OCI-LY3 (cell line): ENCODE results near the gene OCEL1.

Experiments
- H2AFZ ChIP-seq: fragments of 200-600, 300-600 bp; shearing (Covaris generic); 2 replicates; pipeline ENCODE4 v1.6.0; 2014; ENCODE audit warnings: antibody characterized with exemption, low read depth, low read length
- H3K27ac ChIP-seq: fragments of 200-600, 300-600 bp; sonication (generic); 2 replicates; pipeline ENCODE4 v1.5.1; 2014; ENCODE audit warnings: mild to moderate bottlenecking, low read length, moderate library complexity, mixed read lengths
- H3K27me3 ChIP-seq: fragments of 200-600, 300-600 bp; sonication (generic); 2 replicates; pipeline ENCODE4 v1.6.1; 2014; ENCODE audit warnings: low read depth, low read length, mixed read lengths
- H3K36me3 ChIP-seq: fragments of 200-600, 300-600 bp; sonication (generic); replicated peaks from 2 replicates; pipeline ENCODE3; 2014; ENCODE audit warnings: low read depth, low read length, mixed read lengths
- H3K4me1 ChIP-seq: fragments of 300-600, 200-600 bp; sonication (generic); 2 replicates; pipeline ENCODE4 v1.6.1; 2014; ENCODE audit warnings: low read length, mixed read lengths
- H3K4me2 ChIP-seq: fragments of 200-600, 300-600 bp; sonication (generic); 2 replicates; pipeline ENCODE4 v1.6.1; 2014; ENCODE audit warnings: low read length, mixed read lengths
- H3K4me3 ChIP-seq: fragments of 300-600, 200-600 bp; sonication (generic); 2 replicates; pipeline ENCODE4 v1.5.1; 2014; ENCODE audit warnings: antibody characterized with exemption, mild to moderate bottlenecking, low read length, moderate library complexity
- H3K79me2 ChIP-seq: fragments of 300-600, 200-600 bp; shearing (Covaris generic); 2 replicates; pipeline ENCODE4 v1.6.1; 2014; ENCODE audit warnings: mild to moderate bottlenecking, low read length, mixed read lengths
- H3K9ac ChIP-seq: fragments of 300-600, 200-600 bp; shearing (Covaris generic); 2 replicates; pipeline ENCODE4 v1.6.0; 2014; ENCODE audit warnings: mild to moderate bottlenecking, low read length, moderate library complexity
- H3K9me3 ChIP-seq: fragments of 200-600, 300-600 bp; shearing (Covaris generic); 2 replicates; pipeline ENCODE4 v1.6.1; 2014; ENCODE audit warnings: low read length, mixed read lengths; ENCODE audit not compliant: insufficient read depth
- H4K20me1 ChIP-seq: fragments of 200-600, 300-600 bp; sonication (generic); 2 replicates; pipeline ENCODE4 v1.6.1; 2016; ENCODE audit warnings: low read length, mixed read lengths; ENCODE audit not compliant: insufficient read depth
- EZH2phosphoT487 ChIP-seq: fragments of 200-600 bp; shearing (Covaris generic); IDR thresholded peaks from 2 replicates; pipeline ENCODE4 v1.6.1; 2018; ENCODE audit warnings: antibody characterized with exemption, mixed run types, low read depth
- TF ChIP-seq, protein P1 (sequence below): fragments of 200-600, 300-600 bp; sonication (generic); IDR thresholded peaks from 2 replicates; pipeline ENCODE4 v1.5.1; 2014; ENCODE audit warnings: antibody characterized with exemption, low read length, low read depth

The OCEL1 gene, protein sequence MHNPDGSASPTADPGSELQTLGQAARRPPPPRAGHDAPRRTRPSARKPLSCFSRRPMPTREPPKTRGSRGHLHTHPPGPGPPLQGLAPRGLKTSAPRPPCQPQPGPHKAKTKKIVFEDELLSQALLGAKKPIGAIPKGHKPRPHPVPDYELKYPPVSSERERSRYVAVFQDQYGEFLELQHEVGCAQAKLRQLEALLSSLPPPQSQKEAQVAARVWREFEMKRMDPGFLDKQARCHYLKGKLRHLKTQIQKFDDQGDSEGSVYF

DNA sequence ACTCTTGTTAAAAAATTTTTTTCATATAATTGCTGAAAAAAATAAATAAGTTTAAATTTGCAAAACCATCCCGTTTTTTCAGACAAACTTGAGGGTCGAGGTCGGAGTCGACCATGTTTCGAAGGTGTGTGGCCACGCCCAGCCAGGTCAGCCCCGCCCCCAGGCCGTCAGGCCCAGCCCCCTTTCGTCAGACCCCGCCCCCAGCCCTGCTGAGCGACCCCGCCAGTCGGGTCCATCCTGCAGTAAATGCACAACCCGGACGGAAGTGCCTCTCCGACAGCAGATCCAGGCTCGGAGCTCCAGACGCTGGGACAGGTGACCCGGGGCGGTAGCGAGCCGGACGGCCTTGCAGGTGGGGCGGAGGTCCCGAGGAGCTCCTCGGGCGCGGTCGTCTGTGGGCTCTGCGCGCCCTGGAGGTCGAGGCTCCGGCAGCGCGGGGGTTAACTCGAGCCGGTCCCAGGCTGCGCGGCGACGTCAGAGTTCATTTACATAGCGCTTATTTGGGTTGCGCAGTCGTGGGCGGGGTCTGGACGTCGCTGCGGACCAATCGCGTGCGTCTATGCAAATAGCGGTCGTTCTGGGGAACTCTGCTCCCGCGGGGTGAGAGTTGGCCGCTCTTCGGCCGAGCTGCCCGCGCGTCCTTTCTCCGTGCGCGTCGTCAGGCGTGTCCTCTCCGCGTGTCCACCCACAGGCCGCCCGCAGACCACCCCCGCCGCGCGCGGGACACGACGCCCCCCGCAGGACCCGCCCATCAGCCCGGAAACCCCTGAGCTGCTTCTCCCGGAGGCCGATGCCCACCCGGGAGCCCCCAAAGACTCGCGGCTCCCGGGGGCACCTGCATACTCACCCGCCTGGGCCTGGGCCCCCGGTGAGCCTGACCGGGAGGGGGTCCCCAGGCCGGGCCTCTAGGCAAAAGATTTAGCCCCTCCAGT is at the start of gene OCEL1:
Gene OCEL1, plus strand, starts transcription at position 225 of the 932 bp plus-strand sequence. Its CDS starts 22 bp downstream, at position 247.
- TF ChIP-seq, protein P1, sequence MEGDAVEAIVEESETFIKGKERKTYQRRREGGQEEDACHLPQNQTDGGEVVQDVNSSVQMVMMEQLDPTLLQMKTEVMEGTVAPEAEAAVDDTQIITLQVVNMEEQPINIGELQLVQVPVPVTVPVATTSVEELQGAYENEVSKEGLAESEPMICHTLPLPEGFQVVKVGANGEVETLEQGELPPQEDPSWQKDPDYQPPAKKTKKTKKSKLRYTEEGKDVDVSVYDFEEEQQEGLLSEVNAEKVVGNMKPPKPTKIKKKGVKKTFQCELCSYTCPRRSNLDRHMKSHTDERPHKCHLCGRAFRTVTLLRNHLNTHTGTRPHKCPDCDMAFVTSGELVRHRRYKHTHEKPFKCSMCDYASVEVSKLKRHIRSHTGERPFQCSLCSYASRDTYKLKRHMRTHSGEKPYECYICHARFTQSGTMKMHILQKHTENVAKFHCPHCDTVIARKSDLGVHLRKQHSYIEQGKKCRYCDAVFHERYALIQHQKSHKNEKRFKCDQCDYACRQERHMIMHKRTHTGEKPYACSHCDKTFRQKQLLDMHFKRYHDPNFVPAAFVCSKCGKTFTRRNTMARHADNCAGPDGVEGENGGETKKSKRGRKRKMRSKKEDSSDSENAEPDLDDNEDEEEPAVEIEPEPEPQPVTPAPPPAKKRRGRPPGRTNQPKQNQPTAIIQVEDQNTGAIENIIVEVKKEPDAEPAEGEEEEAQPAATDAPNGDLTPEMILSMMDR: no peak
- no peak for TF ChIP-seq EZH2phosphoT487
- Histone ChIP-seq H3K9me3 (no peaks in the 10 kb centered on the region), H3K4me1 (peaks cover 10% of the 10 kb centered on the region), H3K4me2 (peak within 1 kb of the TSS; percentile 83), H2AFZ (peak within 1 kb of the TSS; percentile 80; the same call in 1 of the 2 replicates), H3K79me2 (no peaks in the 10 kb centered on the region), H3K9ac (peak within 1 kb of the TSS; percentile 79), H4K20me1 (no peaks in the 10 kb centered on the region), H3K36me3 (peaks cover 4% of the 10 kb centered on the region), H3K4me3 (peak within 1 kb of the TSS; percentile 81), H3K27ac (peak within 1 kb of the TSS; percentile 70), H3K27me3 (no peaks in the 10 kb centered on the region)

DNA sequence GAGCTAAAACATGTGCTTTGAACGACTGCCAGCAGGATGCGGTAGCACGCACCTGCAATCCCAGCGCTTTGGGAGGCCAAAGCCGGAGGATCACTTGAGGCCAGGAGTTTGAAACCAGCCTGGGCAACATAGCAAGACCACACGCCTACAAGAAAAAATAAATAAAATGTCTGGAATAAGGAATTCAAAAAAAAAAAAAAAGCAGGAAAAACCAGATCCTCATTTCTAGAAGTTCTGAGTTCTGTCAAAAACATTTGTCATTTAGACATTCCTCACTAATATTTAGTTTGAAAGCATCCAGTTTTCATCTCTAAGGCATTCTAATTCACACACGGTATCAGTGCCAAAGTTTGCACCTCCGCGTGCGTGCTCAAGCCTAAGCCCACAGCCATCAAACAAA is 47.7 kb upstream of the OCEL1 start:
- Histone ChIP-seq H4K20me1 (no peaks in the 10 kb centered on the region), H3K9me3 (no peaks in the 10 kb centered on the region), H3K27ac (no peak overlapping the region), H3K36me3 (peaks cover 20% of the 10 kb centered on the region), H3K4me1 (peaks cover 4% of the 10 kb centered on the region), H3K27me3 (no peaks in the 10 kb centered on the region), H2AFZ (no peak overlapping the region), H3K9ac (no peak overlapping the region), H3K79me2 (no peaks in the 10 kb centered on the region), H3K4me2 (no peak overlapping the region), H3K4me3 (no peak overlapping the region)
- no peak for TF ChIP-seq EZH2phosphoT487
- TF ChIP-seq, protein P1: no peak

DNA sequence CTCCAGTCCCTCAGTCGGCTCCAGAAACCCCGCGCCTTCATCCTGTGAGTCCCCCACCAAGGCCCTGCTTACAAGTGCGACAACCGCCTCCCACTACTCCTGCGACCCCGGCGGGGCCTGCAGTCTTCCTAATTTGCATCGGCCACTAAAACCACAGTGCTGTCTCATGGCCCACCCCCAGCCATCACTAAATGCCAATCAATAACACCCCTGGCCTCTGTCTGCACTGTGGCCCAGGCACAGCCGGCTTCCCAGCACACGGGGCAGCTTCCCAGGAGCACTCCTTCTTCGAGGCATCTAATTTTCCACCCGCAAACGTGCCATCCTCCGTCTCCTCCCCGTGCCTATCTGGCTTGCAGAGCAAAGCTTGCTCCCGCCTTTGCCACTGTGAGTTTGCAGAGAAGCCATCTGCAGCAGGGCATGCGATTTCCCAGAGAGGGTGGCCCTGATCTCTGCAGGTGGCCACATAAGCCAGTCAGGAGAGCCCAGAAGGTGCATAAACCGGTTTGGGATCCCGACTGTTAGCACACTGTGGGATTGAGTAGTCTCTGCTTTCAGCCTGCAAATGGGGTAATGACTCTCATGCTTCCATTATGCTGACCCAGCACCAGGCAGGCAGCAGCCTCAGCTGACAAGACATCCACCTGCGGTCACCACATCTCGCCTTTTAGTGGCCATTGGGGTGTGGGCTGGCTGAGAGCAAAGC is 44.9 kb upstream of the OCEL1 start:
- Histone ChIP-seq H2AFZ (no peak overlapping the region), H3K27ac (no peak overlapping the region), H3K9me3 (no peaks in the 10 kb centered on the region), H3K4me1 (peaks cover 16% of the 10 kb centered on the region), H3K36me3 (peaks cover 29% of the 10 kb centered on the region), H3K4me3 (no peak overlapping the region), H3K9ac (no peak overlapping the region), H3K27me3 (no peaks in the 10 kb centered on the region), H3K79me2 (no peaks in the 10 kb centered on the region), H4K20me1 (no peaks in the 10 kb centered on the region), H3K4me2 (no peak overlapping the region)
- no peak for TF ChIP-seq EZH2phosphoT487
- TF ChIP-seq, protein P1: no peak
